CD4-positive, alpha-beta T cell treated with Interleukin-6 at 100 ng/mL for 8 hours (primary cell): ENCODE measurements around the gene GRM1.

Experiments
- DNase-seq: peaks from one replicate; pipeline ENCODE4 v3.0.0-alpha.2; 2020; ENCODE audit warnings: mixed read lengths, low spot score

The GRM1 gene

DNA sequence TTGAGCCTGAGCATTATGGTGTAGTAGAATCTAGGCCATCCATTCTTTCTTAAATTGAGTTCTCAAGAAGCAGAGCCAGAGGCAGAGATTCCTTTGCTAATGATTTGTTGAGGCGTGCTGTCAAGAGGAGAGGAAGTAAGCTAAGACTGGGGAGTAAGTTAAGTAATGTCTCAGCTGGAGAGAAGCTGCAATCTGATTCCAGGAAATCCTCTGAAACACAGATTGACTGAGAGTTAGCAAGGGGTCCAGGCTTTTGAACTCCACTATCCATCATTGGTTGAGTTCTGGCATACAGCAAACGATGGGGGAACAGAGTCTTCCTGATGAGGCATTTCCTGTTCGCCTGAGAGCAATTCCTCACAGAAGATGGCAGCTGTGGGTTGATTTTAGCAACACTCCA is 307.3 kb downstream of the GRM1 start:
- no peak for DNase-seq

DNA sequence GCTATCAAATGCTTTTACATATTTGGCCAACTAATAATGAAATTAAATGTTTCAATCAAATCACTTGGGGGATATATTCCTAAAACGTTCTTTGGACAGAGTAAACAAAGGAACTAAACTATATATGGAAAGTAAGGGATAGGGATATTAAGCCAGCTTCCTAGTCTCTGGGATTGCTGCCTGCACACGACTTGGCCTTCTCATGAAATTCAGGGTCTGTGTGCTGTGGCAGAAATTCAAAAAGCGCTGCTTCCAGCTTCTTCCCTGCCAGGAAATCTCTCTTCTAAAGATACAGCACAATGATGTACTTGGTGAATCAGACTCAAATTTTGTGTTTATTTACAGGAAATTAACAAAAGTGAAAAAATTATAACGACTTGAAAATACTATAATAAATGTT is 308.5 kb downstream of the GRM1 start:
- no peak for DNase-seq

DNA sequence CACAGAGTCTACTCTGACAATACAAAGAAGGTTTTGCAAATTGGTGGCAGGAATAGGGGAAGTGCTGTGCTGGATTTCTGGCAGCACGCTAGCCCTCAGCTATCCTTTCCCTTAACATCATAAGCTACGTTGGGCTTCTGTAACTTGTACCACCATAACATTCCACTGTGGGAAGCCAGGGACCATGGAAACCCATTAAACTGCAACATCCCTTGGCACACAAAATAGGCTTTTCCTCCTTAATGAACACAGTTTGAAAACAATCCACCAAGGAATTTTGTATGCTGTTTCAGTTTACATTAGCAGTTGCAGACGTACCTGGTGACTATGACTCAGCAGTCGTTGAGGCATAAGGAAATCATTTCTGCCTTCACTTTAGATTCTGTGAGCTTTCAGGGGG is 310.9 kb downstream of the GRM1 start:
- no peak for DNase-seq

DNA sequence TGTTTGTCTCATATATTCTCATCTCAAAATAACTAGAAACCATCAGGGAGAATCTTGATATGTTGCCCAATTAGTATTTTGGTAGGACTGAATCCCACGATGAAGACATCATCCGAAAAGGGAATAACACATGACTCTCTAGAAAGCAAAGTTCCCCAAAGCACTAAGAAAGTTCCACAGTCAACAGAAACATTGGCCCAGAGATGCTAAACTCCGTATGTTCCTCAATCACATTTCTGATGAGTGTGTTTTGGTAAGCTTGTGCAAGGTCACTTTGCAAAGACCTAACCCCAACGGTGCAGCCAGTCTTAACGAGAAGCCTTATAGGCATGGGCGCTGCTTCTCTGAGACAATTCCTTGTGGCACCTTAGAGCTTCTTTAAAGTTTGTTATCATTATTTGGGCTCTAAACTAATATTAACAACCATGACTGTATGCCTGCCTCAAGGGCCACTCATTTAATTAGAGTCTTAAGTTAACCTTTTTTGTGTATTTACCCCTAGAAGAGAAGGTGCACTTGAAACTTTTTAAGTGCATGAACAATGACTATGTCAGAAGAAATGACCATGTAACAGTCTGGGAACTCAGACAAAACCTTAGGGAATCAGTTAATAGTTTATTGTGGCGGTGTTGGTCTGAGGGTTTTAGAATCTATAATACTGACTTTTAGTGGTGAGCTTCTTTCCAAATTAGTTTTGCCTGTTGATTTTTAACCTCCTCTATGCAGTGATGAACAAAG is 312.8 kb downstream of the GRM1 start:
- no peak for DNase-seq

DNA sequence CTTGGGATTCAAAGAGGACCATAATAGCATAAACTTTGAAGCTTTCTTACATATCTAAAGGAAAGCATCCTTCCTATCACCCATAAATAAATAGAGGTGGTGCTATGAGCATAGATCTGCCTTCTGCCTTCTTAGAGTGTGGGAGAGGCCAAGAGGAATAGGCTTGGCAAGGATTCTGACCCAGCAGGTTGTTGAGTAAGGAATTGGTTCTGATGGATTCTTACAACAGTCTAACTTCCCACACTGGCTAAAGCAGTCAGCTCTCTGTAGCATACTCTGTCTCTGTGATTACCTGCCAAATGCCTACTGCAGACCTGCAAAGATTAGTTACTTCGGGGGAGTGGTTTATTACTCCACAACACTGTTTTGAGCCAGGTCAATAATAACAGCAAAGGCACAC is 316.7 kb downstream of the GRM1 start:
- no peak for DNase-seq

DNA sequence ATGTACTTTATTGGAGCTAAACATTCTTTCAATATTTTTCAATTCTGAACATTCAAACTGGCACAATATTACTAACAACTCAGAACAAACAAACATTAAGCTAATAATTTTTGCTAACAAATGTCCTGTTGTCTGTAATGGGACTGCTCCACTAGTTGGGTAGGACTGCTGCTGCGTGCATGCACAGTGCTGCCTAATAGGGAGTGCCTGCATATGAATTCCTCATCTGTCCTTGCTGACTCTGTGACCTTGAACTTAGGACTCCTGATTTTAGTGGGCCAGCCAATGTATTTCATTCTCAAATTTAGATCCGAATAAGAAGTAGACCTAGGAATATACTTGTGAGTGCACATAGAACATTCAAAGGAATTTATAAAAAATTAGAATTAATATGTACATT is 318.2 kb downstream of the GRM1 start:
- no peak for DNase-seq

DNA sequence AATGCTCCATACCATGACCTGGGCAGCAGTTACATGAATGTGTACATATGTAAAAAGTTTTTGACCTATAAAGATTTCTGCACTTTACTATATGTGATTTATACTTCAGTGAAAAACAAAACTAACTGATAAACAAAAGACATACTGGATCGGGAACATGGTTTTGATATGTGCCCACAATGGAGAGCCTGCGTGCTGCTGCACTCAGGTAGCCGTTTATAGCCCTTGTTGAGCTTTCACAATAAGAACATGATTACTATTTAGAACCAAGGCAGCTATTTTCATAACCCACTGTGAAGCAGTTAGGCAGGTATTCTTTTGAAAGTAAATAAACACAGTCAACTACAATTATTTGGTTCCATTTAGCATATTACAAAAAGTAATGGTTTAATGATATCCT is 318.8 kb downstream of the GRM1 start:
- no peak for DNase-seq

DNA sequence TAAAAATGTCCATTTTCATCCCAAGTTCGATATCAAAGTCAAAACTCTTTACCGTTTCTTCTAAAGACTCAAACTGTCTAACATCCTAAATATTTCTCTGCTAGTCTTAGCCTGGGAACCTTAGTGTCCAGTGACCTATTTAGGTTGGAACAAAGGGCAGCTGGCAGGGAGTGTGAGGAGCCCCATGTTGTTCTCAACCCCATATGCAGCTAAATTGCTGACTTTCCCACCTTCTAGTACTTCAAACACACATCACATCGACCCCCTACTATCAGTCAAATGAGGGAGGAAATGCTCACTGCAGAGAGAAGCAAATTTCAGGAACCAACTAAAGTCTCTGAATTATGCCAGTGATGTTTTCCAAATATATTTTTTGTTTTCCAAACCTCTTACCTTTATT is 322.2 kb downstream of the GRM1 start:
- DNase-seq, result no peak

DNA sequence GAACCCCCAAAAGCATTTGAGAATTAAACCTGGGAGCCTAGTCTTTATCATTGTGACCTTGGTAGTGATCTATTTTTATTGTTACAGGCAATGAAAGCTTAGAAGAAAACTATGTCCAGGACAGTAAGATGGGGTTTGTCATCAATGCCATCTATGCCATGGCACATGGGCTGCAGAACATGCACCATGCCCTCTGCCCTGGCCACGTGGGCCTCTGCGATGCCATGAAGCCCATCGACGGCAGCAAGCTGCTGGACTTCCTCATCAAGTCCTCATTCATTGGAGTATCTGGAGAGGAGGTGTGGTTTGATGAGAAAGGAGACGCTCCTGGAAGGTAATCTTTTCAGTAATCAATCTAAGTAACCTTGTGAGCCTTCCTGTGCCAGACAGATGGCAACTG is 323.3 kb downstream of the GRM1 start:
- no peak for DNase-seq

DNA sequence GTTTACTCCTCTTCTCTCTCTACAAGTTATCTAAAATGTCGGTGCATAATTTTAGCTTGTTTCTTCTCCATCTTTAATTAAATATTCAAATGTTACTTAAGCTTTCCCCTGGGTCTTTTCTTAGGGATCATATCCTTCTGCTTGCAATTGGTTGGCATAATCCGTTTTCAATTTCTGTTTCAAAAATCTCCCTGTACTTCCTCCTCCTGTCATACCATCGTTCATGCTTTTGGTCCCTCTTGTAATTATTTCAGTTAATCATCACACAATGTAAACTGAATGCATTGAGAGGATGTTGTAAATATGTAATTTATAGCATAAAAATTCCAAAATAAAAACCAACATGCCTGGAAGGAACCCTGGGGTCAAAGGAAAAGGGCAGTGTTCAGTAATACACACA is 325.6 kb downstream of the GRM1 start:
- DNase-seq, result no peak

DNA sequence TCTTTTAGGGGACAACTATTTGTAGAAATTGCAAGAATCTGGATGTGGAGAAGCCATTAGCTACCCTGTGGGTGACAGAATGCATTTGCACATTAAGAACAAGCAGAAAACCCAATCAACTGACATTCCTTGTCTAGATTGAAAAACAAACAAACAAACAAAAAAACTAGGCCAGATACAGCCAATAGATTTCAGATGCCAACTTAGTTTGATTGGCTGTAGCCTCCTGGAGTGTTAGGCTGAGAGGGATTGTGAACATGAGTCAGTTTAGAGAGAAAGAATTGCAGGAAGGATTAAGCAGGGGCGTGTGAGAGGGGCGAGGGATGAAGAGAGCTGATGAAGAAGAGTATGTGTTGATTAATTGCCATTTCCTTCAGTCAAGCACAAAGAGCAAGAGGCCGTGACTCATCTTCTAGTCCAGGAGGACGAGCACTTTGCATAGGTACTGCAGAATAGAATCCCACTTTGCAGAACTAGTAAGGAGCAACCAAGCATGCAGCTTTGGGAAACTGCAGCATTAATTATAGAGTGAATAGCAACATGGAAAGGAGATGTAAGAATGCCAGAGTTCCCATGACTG is 326.7 kb downstream of the GRM1 start:
- no peak for DNase-seq

DNA sequence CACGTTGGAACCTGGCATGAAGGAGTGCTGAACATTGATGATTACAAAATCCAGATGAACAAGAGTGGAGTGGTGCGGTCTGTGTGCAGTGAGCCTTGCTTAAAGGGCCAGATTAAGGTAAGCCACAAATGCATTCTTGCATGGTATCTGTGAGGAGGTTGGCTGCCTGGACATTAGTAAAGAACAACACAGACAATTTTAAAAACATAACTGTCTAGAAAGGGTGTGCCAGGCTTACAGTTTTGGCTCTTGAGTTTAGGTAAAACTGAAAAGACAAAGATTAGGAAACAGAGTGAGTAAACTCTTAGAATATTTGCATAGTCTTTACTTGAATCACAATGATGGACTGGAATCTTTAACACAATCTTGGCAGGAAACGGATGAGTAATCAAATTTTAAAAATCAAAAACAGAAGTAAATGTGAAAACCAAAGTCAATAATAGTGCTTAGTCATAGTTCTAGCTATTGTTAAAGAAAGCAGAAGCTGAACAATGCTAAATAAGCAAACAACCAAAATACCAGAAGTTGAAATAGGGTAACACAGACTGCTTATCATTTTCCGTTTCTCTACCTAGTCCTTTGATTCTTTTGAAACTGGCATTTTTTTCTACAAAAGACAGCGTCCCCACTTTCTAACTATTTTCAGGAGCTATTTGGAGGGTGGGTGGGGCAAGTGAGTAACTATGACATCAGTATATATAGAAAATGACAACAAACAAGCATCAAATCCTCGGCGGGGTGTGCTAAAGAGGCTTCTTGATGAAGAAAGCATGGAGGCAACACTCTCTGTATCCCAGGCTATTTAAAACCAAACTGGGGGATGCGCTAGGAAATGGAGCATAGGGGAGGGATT is 328.9 kb downstream of the GRM1 start:
- no peak for DNase-seq

DNA sequence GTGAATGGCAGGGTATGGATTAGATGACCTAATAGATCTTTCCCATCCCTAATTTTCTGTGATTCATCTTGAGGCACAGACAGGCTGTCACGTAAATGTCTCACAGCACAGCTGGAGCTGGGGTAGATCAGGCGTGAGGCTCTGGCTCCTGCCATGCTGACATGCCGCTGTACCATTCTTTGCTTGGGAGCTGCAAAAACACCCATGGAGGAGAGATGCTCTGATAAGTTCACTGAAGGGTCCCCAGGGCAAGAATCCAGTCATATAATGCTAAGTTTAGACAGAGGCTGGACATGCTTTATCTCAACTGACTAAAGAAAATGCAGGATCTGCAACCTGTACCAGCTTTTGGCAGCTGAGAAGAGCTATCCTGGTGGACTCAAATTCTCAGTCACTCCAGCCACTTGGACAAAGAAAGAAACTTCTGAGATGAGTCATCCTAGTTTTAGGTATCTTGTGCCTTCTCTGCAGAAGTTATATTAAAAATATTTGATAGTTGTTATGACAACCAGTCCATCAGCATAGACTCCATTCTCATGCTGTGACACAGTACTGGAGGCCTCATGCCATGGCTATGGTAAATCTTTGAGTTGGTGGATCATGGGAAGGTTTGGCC is 329.7 kb downstream of the GRM1 start:
- DNase-seq, result no peak

DNA sequence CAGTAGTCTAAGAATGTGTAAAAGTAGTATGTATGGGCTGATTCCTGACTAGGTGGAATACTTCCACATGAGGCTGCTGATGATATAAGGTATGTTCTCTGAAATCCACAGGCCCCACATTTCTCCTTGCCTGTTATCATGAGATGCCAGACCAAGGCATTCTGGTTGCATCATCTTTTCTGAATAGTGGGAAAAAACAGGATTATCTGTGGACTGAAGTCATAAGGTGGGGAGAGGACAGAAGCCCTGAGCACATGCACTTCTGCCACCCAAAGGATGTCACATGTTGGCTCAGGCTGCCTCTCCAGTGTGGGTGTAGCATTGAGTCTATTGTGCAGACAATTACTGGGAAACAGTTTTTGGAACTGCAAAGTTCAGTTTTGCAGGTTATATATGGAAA is 330.3 kb downstream of the GRM1 start:
- DNase-seq, result no peak

DNA sequence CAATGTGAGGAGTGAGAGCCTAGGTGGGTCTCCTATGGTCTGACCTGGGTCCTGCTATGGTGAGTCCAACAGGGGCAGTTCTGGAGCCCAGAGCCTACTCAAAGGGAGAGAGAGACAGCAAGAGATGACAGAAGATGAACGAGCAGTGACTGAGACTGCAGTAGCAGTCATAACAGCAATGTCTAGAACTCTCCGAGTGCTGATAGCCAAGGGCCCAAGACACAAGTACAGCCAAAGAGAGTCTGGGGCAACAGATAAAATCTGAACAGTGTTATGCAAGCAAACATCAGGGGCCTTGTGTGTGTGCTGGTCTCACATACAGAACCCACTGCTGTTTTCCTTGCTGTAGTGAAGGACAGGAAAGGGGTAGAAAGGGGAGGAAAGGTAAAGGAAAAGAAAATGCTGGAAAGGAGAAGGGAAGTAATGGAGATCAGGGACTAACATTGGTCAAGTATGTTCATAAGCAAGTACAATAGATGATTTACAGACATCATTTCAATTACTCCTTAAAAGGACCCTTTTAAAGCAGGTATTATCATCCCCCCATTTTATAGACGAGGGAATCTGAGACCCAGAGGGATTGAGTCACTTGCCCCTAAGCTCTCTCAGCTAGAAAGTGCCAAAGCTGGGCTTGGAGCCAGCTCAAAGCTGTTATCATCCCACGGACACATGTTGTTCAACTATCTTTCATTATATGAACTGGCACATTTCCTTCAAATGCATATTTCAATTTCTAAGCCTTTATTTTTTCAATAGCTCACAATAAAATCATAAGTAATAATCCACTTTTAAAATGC is 332.5 kb downstream of the GRM1 start:
- DNase-seq, result no peak

DNA sequence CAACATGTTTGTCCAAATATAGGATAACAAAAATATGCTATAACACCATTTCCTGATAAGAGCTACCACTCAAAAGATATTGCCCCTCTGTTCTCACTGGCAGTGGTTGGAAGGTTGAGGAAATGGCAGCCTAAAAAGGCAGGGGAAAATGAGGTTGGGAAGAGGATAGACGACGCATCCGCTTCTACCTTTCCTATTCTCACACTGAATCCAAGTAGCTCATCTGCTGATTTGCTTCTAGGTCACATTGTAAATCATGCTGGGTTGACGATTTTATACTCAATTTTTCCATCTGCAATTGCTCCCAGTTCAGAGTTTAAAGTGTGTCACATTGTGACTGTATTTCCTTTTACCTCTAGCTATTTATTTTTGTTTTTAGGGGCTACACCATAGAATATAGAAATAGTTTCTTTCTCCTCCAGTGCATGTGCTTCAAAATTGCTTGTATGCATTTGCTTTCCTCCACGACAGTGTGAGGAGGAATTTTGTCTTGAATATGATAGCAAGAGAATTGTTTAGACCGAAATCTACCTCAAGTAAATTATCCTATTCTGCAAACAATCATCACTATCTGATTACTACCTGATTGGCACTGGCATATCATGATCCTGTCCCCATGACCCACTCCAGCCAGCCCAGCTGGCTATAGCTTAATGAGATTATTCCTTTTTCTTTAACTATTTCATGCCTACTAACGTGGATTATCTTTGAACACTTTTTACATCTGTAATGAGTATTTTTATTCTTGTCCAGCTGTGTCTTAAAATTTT is 335.2 kb downstream of the GRM1 start:
- no peak for DNase-seq

DNA sequence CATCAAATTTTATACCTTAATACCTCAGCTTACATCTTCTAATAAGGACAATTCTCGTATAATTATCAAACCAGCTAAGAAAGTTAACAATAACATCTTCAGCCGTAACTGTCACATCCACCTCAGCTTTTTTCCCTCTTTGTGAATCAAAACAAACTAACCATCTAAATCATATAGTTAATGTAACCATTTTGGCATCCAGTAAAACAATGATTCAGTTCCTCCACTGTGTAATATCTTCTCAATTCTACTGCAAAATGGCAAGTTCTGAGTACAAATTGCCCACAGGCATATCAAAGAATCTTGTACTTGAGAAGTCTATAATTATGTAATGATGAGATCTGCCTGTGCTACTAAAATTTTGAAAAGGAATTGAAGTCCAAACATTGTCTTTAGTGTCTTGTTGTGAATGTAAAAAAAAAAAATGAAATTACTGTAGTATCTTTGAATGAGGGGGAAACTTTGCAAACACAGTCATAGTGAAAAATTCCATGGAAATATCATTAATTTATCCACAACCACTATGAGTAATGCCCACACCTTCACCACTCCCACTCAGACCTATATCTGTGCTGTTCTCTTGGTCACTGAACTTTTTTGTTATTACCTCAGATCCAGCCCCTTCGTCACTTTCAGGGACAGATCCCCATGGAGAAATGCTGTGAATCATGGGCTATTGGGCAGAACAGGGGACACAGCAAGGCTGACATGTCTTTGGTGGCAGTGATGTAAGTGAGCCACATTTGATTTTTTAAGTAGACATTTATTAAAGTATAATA is 336.1 kb downstream of the GRM1 start:
- DNase-seq, result no peak

DNA sequence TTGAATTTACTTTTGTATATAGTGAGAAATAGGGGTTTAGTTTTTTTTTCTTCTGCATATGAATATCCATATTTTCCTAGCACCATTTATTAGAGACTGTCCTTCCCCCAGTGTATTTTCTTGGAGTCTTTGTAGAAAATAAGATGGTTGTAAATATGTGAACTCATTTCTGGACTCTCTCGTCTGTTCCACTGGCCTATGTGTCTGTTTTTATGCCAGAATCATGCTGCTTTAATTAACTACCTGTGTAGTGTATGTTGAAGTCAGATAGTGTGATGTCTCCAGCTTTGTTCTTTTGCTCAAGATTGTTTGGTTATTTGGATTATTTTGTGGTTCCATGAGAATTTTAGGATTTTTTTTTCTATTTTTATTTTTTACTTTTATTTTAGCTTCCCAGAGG is 338.2 kb downstream of the GRM1 start:
- DNase-seq, result no peak

DNA sequence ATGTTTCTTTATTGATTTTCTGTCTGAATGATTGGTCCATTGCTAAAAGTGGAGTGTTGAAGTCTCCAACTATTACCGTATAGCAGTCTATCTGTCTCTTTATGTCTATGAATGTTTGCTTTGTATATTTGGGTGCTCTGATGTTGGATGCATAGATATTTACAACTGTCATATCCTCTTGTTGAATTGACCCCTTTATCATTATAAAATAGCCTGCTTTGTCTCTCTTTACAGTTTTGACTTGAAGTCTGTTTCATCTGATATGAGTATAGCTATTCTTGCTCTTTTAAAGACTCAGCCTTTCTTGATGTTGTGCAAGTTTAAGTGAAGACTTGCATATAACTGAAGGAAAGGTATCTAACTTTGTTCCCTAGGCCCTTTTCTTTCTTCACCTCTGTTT is 341.0 kb downstream of the GRM1 start:
- DNase-seq, result no peak

DNA sequence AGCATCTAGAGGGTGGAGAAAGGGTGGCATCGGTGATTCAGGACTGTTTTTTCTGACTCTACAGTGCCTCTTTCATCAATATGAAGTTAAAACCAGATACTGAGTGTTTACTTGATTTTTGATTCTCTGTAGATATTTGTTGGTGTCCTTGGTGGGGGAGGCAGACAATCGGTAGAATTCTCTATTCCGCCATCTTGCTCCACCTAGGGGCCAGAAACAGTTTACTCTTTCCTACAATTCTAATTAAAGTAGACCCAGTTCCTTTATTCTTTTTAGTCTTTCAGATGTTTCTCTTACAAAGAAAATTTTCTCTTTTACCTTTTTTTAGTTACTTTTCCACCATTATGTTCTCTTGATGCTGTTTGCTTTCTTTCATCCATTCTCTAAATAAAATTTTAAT is 352.6 kb downstream of the GRM1 start:
- DNase-seq, result no peak
